IMR-90 (cell line): ENCODE data around the gene ANO2.

Experiments used
- MAZ ChIP-seq: IDR thresholded peaks from 2 replicates; pipeline ENCODE4 v1.6.1; 2012; ENCODE audit warnings: low read depth, mild to moderate bottlenecking, low read length, improper control_type of control experiment, moderate library complexity, borderline replicate concordance
- POLR2A ChIP-seq: IDR thresholded peaks from 2 replicates; pipeline ENCODE4 v1.6.1; 2012; ENCODE audit warnings: mild to moderate bottlenecking, low read depth, low read length

DNA sequence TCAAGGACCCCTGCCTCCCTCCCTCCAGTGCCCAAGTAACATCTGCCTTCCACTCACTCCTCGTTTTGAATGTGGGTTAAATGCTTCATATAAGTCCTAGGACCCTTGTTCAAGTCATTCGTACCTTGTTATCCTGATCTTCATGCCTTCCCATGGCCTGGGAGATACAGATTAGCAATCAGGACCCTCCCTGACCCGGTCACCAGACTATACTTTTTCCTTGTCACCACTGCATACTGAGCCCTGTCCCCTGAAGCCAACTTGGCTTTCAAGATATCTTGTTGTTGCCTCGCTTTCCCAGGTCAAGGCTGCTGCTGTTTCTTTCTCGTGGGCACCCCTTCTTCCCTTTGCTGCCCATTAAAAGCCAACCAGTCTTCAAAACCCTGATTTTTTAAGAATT lies 208.5 kb downstream of the ANO2 start:
- no peak for TF ChIP-seq MAZ
- no peak for TF ChIP-seq POLR2A
